DMS 273 (cell line): ENCODE results near the gene KRT26.
A peak's percentile ranks its signal among the peaks of the same experiment; 100 is the strongest.
"Not testable (repeated sequence)": the region's sequence is repeated elsewhere in the genome, so short reads cannot be mapped to it uniquely, and the experiment has no call there.

Experiments used
- DNase-seq: peaks from one replicate; lab custom pipeline; 2025; ENCODE audit not compliant: unreplicated experiment; lab: John Stamatoyannopoulos, UW

KRT26 gene

GRCh38 chr17:40772101-40772500 lies at the start of gene KRT26:
KRT26 (minus strand) TSS chr17:40772201; CDS start chr17:40772113, 88 bp downstream.
- no peak for DNase-seq

GRCh38 chr17:40821536-40821935 lies 49.5 kb upstream of the KRT26 start:
- DNase-seq, result no peak

GRCh38 chr17:40820228-40820838 lies 48.3 kb upstream of the KRT26 start:
- no peak for DNase-seq

GRCh38 chr17:40819528-40820125 lies 47.6 kb upstream of the KRT26 start:
- DNase-seq, result peak; percentile 23

GRCh38 chr17:40818733-40819527 lies 46.9 kb upstream of the KRT26 start:
- peak; percentile 91 for DNase-seq

GRCh38 chr17:40818343-40818732 lies 46.3 kb upstream of the KRT26 start:
- no peak for DNase-seq

GRCh38 chr17:40817103-40817682 lies 45.2 kb upstream of the KRT26 start:
- no peak for DNase-seq

- no peak for DNase-seq
Observed at GRCh38 chr17:40816569-40816968, 44.6 kb upstream of the KRT26 start.

GRCh38 chr17:40815381-40815780 lies 43.4 kb upstream of the KRT26 start:
- no peak for DNase-seq

GRCh38 chr17:40814657-40815056 lies 42.7 kb upstream of the KRT26 start:
- not testable (repeated sequence) for DNase-seq

- no peak for DNase-seq
Observed at GRCh38 chr17:40813804-40814203, 41.8 kb upstream of the KRT26 start.

GRCh38 chr17:40812639-40813038 lies 40.6 kb upstream of the KRT26 start:
- DNase-seq, result no peak

GRCh38 chr17:40810494-40810893 lies 38.5 kb upstream of the KRT26 start:
- no peak for DNase-seq

- DNase-seq, result no peak
Observed at GRCh38 chr17:40809721-40810421, 37.9 kb upstream of the KRT26 start.

- DNase-seq, result no peak
Observed at GRCh38 chr17:40806131-40806530, 34.1 kb upstream of the KRT26 start.

- DNase-seq, result peak; percentile 91
Observed at GRCh38 chr17:40803617-40804082, 31.6 kb upstream of the KRT26 start.

- DNase-seq, result no peak
Observed at GRCh38 chr17:40801157-40801556, 29.2 kb upstream of the KRT26 start.

GRCh38 chr17:40800381-40800780 lies 28.4 kb upstream of the KRT26 start:
- no peak for DNase-seq

GRCh38 chr17:40799859-40800258 lies 27.9 kb upstream of the KRT26 start, which contains the start of gene KRT28:
KRT28 (minus strand) TSS chr17:40799959; CDS start chr17:40799893, 66 bp downstream.
- DNase-seq, result no peak

GRCh38 chr17:40796846-40797245 lies 24.8 kb upstream of the KRT26 start:
- no peak for DNase-seq
